CD4-positive, CD25-positive, alpha-beta regulatory T cell (primary cell): ENCODE results near the gene YEATS2. TPM values are rescaled to one million over a fixed set of nuclear protein-coding genes. Genes with fewer than 3 reads are reported as not detected.
"Not testable (repeated sequence)": the region's sequence is repeated elsewhere in the genome, so short reads cannot be mapped to it uniquely, and the experiment has no call there.

Source experiments
- ATAC-seq, 2 donors: fragments of 150-1000 bp; cut with Tn5 transposase; one replicate each; pipeline ENCODE4 v1.10.0; 2021; ENCODE audit warnings: low read depth in 2 of 2, moderate number of reproducible peaks in 2 of 2, moderate library complexity in 1 of 2
- DNase-seq, 3 donors: peaks; one replicate each; pipeline versions ENCODE4 v3.0.0 to v3.0.0-alpha.2; 2012 to 2022; ENCODE audit warnings: mixed read lengths in 1 of 3
- H3K27ac ChIP-seq: one replicate; pipeline ENCODE4 v1.7.0; 2013; ENCODE audit warnings: mild to moderate bottlenecking, low read length; ENCODE audit not compliant: insufficient read depth, poor library complexity, severe bottlenecking
- H3K27me3 ChIP-seq: one replicate; pipeline ENCODE4 v1.7.0; 2013; ENCODE audit warnings: low read length; ENCODE audit not compliant: control insufficient read depth, insufficient read depth
- H3K36me3 ChIP-seq: one replicate; pipeline ENCODE4 v1.7.0; 2013; ENCODE audit warnings: mild to moderate bottlenecking, low read length, moderate library complexity; ENCODE audit not compliant: control insufficient read depth, insufficient read depth
- H3K4me1 ChIP-seq: 2 replicates; pipeline ENCODE4 v1.7.0; 2013; ENCODE audit warnings: mild to moderate bottlenecking, low read length; ENCODE audit not compliant: insufficient read depth, control insufficient read depth, poor library complexity, severe bottlenecking
- H3K4me3 ChIP-seq: one replicate; pipeline ENCODE4 v1.7.0; 2013; ENCODE audit warnings: low read depth, mild to moderate bottlenecking, low read length, moderate library complexity
- H3K9me3 ChIP-seq, 2 experiments: 1 replicate in 1 of 2; 2 replicates in 1 of 2; pipeline ENCODE4 v1.7.0; 2013; ENCODE audit warnings: low read length in 2 of 2, mild to moderate bottlenecking in 1 of 2, moderate library complexity in 1 of 2; ENCODE audit not compliant: control insufficient read depth in 2 of 2
- H3K27ac Mint-ChIP-seq, 3 donors: one replicate each; pipeline ENCODE4 v1.8.0; 2020 to 2022; ENCODE audit warnings: mild to moderate bottlenecking in 3 of 3, mixed read lengths in 3 of 3, moderate library complexity in 2 of 3
- H3K27me3 Mint-ChIP-seq: one replicate; pipeline ENCODE4 v1.8.0; 2022; ENCODE audit warnings: mild to moderate bottlenecking, mixed read lengths
- H3K36me3 Mint-ChIP-seq: one replicate; pipeline ENCODE4 v1.8.0; 2020; ENCODE audit warnings: mixed read lengths
- H3K4me1 Mint-ChIP-seq, 4 donors: one replicate each; pipeline ENCODE4 v1.8.0; 2020 to 2022; ENCODE audit warnings: mixed read lengths in 4 of 4, mild to moderate bottlenecking in 1 of 4
- H3K4me3 Mint-ChIP-seq, 4 donors: one replicate each; pipeline ENCODE4 v1.8.0; 2020 to 2022; ENCODE audit warnings: mild to moderate bottlenecking in 4 of 4, mixed read lengths in 4 of 4, moderate library complexity in 3 of 4
- H3K9me3 Mint-ChIP-seq, 7 donors: one replicate each; pipeline ENCODE4 v1.8.0; 2020 to 2022; ENCODE audit warnings: mixed read lengths in 7 of 7, mild to moderate bottlenecking in 3 of 7, moderate library complexity in 2 of 7
- polyA plus RNA-seq, 4 donors: library from polyadenylated mRNA; unstranded; fragments of 300-500 nt; fragmentation: Illumina TruSeq; gene quantifications; one replicate each; pipeline ENCODE4 v1.2.3, GENCODE V29; 2021
- total RNA-seq: library from RNA; stranded (reverse); gene quantifications from one replicate; pipeline ENCODE4 v1.2.3, GENCODE V29; 2022

The YEATS2 gene
- total and polyA plus RNA-seq, 5 donors from 2014 or later: 2.6 to 31.8 (median 3.5) TPM

DNA sequence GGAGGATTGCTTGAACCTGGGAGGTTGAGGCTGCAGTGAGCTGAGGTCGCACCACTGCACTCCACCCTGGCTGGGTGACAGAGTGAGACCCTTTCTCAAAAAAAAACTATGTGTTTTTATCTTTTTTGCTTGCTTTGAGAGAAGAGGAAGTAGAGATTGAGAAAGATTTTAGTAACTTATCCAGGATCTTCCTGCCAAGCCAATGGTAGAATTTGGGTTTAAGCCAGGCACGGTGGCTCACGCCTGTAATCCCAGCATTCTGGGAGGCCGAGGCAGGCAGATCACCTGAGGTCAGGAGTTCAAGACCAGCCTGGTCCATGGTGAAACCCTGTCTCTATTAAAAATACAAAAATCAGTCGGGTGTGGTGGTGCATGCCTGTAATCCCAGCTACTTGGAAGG lies 78.9 kb downstream of the YEATS2 start:
- not testable (repeated sequence) for H3K4me1 ChIP-seq, H3K27ac Mint-ChIP-seq, H3K4me3 ChIP-seq, H3K9me3 Mint-ChIP-seq, ATAC-seq, H3K27ac ChIP-seq, DNase-seq, H3K27me3 Mint-ChIP-seq, H3K27me3 ChIP-seq, H3K4me3 Mint-ChIP-seq, H3K9me3 ChIP-seq, H3K4me1 Mint-ChIP-seq
- H3K36me3 Mint-ChIP-seq: peaks cover 42% of the 10 kb centered on the region
- H3K36me3 ChIP-seq: peaks cover 78% of the 10 kb centered on the region

DNA sequence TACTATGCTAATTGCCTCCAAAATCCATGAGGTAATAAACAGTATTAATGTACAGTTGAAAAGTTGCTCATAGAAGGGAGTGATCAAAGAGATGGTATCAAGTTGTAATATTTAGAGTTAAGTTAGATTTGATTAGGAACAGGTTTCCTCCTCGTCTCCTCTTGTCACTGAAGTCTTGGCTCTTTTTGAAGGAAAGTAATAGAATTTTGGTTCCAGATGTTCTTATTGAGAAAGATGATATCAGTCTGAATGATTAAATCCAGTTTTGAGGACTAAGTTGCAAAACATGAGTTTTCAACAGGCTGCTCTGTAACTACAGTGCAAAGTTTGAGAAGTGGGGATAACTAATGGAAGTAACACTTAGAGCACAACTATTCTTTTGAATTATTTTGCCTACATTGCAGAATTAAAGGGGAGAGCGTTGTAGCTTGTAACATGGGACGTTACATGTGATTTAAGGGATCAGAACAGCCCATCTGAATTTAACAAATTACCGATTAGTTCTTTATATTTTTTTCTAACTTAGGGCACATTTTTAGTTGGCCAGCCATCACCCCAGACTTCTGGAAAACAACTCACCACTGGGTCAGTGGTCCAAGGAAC lies 79.5 kb downstream of the YEATS2 start:
- H3K36me3 ChIP-seq: peaks cover 78% of the 10 kb centered on the region
- H3K27me3 ChIP-seq: no peaks in the 10 kb centered on the region
- Mint-ChIP-seq H3K27me3 (no peaks in the 10 kb centered on the region), H3K4me1 (peaks cover 0 to 3% (median 0%) of the 10 kb centered on the region in 4 donors), H3K36me3 (peaks cover 42% of the 10 kb centered on the region), H3K27ac (peak overlapping the region in 2 of 3 donors; percentile 1 to 90), H3K4me3 (no peak overlapping the region), H3K9me3 (no peaks in the 10 kb centered on the region)
- ATAC-seq (no peak), DNase-seq (no peak)
- H3K4me3 ChIP-seq: no peak overlapping the region
- H3K9me3 ChIP-seq: no peaks in the 10 kb centered on the region
- H3K4me1 ChIP-seq: no peaks in the 10 kb centered on the region
- H3K27ac ChIP-seq: no peak overlapping the region

DNA sequence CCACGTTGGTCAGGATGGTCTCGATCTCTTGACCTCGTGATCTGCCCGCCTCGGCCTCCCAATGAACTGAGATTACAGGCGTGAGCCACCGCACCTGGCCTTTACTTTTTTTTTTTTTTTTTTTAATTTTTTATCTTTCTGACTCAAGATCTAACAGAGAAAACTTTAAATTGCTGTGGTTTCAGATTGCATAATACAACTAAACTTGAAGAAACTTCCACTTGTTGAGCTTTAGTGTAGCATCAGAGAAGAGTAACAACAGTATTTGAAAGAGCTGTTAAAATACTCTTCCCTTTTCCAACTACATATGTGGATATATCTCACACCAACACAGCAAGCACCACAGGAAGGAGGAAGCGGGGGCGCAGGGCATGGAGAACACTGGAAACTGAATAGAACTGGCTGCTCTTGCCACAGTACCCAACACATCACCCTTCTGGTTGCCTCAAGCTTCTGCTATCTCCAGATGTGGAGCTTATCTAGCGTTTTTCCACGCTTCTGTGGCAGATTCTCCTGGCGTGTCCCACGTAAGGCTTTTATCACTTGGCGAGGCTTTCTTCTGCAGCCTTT lies 82.4 kb downstream of the YEATS2 start:
- Mint-ChIP-seq H3K36me3 (peaks cover 50% of the 10 kb centered on the region), H3K4me3 (no peak overlapping the region)
- H3K36me3 ChIP-seq: peaks cover 69% of the 10 kb centered on the region

DNA sequence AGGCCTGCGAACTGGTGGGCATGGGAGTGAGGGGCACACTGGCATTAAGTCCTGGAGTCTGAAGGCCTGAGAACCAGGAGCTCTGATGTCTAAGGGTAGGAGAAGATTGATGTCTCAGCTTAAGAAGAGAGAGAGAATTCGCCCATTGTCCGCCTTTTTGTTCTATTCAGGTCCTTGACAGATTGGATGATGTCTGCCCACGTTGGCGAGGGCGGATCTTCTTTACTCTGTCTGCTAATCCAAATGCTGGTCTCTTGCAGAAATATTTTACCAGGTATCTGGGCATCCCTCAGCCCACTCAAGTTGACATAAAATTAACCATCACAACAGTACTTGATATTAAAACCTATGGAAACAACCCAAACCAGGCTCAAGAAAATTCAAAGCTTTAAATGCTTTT lies 83.6 kb downstream of the YEATS2 start:
- Mint-ChIP-seq H3K27ac (no peak overlapping the region), H3K4me3 (no peak overlapping the region), H3K36me3 (peaks cover 48% of the 10 kb centered on the region), H3K27me3 (no peaks in the 10 kb centered on the region), H3K9me3 (no peaks in the 10 kb centered on the region), H3K4me1 (peaks cover 0 to 6% (median 1%) of the 10 kb centered on the region in 4 donors)
- H3K9me3 ChIP-seq: no peaks in the 10 kb centered on the region
- no peak overlapping the region for H3K4me3 ChIP-seq
- DNase-seq (no peak), ATAC-seq (no peak)
- no peaks in the 10 kb centered on the region for H3K27me3 ChIP-seq
- no peaks in the 10 kb centered on the region for H3K4me1 ChIP-seq
- H3K36me3 ChIP-seq: peaks cover 70% of the 10 kb centered on the region
- H3K27ac ChIP-seq: no peak overlapping the region

More for the DNA sequence above, 82.4 kb downstream of the YEATS2 start:
- Mint-ChIP-seq H3K27me3 (no peaks in the 10 kb centered on the region), H3K9me3 (no peaks in the 10 kb centered on the region), H3K4me1 (peaks cover 0 to 6% (median 1%) of the 10 kb centered on the region in 4 donors), H3K27ac (no peak overlapping the region)
- no peaks in the 10 kb centered on the region for H3K27me3 ChIP-seq
- no peaks in the 10 kb centered on the region for H3K9me3 ChIP-seq
- no peaks in the 10 kb centered on the region for H3K4me1 ChIP-seq
- ATAC-seq (no peak), DNase-seq (no peak)
- no peak overlapping the region for H3K4me3 ChIP-seq
- H3K27ac ChIP-seq: no peak overlapping the region

- Mint-ChIP-seq H3K9me3 (no peaks in the 10 kb centered on the region), H3K27me3 (no peaks in the 10 kb centered on the region), H3K27ac (no peak overlapping the region), H3K4me1 (peaks cover 0 to 3% (median 1%) of the 10 kb centered on the region in 4 donors), H3K4me3 (no peak overlapping the region), H3K36me3 (peaks cover 55% of the 10 kb centered on the region)
- DNase-seq (no peak), ATAC-seq (no peak)
- Histone ChIP-seq H3K4me3 (no peak overlapping the region), H3K27ac (no peak overlapping the region), H3K4me1 (no peaks in the 10 kb centered on the region), H3K36me3 (peaks cover 68% of the 10 kb centered on the region), H3K27me3 (no peaks in the 10 kb centered on the region), H3K9me3 (no peaks in the 10 kb centered on the region)
These were observed 85.1 kb downstream of the YEATS2 start for GRCh38 chr3:183782576-183783276.

- H3K4me1 Mint-ChIP-seq, H3K4me3 ChIP-seq, H3K9me3 Mint-ChIP-seq, H3K4me1 ChIP-seq, H3K27me3 Mint-ChIP-seq, H3K27ac ChIP-seq, H3K9me3 ChIP-seq, H3K27ac Mint-ChIP-seq, H3K4me3 Mint-ChIP-seq, DNase-seq, ATAC-seq, H3K27me3 ChIP-seq: not testable (repeated sequence)
- H3K36me3 Mint-ChIP-seq: peaks cover 51% of the 10 kb centered on the region
- peaks cover 62% of the 10 kb centered on the region for H3K36me3 ChIP-seq
These were observed 86.9 kb downstream of the YEATS2 start for GRCh38 chr3:183784503-183784902.

DNA sequence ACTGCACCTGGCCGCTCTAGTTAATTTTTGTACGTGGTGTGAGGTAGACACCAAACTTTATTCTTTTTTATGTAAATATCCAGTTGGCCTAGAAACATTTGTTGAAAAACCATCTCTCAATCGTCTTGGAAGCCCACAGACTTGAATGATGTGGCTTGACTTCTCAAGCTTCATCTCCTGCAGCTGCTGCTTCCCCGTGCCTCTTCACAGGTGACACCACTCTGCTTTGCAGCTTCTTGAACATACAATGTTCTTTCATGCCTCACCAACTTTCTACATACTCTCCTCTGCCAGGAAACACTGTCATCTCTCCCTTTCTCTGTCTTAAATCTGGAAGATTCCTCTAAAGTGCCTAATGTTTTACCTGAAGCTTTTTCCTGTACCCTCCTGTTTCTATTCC lies 92.2 kb downstream of the YEATS2 start:
- no peaks in the 10 kb centered on the region for H3K27me3 Mint-ChIP-seq
- H3K36me3 ChIP-seq: peaks cover 75% of the 10 kb centered on the region

More for the DNA sequence above, 92.2 kb downstream of the YEATS2 start:
- no peaks in the 10 kb centered on the region for H3K9me3 Mint-ChIP-seq
- no peak for ATAC-seq
- H3K4me1 Mint-ChIP-seq: peaks cover 0 to 3% (median 1%) of the 10 kb centered on the region in 4 donors
- peaks cover 61% of the 10 kb centered on the region for H3K36me3 Mint-ChIP-seq
- Histone ChIP-seq H3K4me1 (no peaks in the 10 kb centered on the region), H3K4me3 (no peak overlapping the region), H3K27me3 (no peaks in the 10 kb centered on the region), H3K27ac (no peak overlapping the region), H3K9me3 (no peaks in the 10 kb centered on the region)
- peak overlapping the region in 1 of 3 donors; percentile 39 for H3K27ac Mint-ChIP-seq
- no peak overlapping the region for H3K4me3 Mint-ChIP-seq
- DNase-seq: no peak
